BLaER1 treated with 17β-estradiol and CSF1 and Interleukin-3, amounts not matched to agents 10 nM and 100 nM (cell line): ENCODE results near the gene CBLC.

Source experiments
- H3K27ac ChIP-seq, 11 experiments: shearing (Covaris generic); formaldehyde crosslinking; 2 replicates each; pipeline ENCODE4 v1.8.1; 2022
- H3K27me3 ChIP-seq, 11 experiments: shearing (Covaris generic); formaldehyde crosslinking; 2 replicates each; pipeline ENCODE4 v1.8.1; 2022
- H3K36me3 ChIP-seq, 11 experiments: shearing (Covaris generic); formaldehyde crosslinking; 2 replicates each; pipeline ENCODE4 v1.8.1; 2022
- H3K4me1 ChIP-seq, 10 experiments: shearing (Covaris generic); formaldehyde crosslinking; 2 replicates each; pipeline ENCODE4 v1.8.1; 2022
- H3K4me2 ChIP-seq, 11 experiments: shearing (Covaris generic); formaldehyde crosslinking; 2 replicates each; pipeline ENCODE4 v1.8.1; 2022
- H3K4me3 ChIP-seq, 10 experiments: shearing (Covaris generic); formaldehyde crosslinking; 2 replicates each; pipeline ENCODE4 v1.8.1; 2022
- H3K9ac ChIP-seq, 11 experiments: shearing (Covaris generic); formaldehyde crosslinking; 2 replicates each; pipeline ENCODE4 v1.8.1; 2022
- H3K9me3 ChIP-seq, 11 experiments: shearing (Covaris generic); formaldehyde crosslinking; replicated peaks in 1 of 11; 2 replicates each; pipeline ENCODE4 v1.8.1; 2022
- H4K20me1 ChIP-seq, 11 experiments: shearing (Covaris generic); formaldehyde crosslinking; 2 replicates each; pipeline ENCODE4 v1.8.1; 2022
- Cebpa-rat ChIP-seq, 11 experiments: shearing (Covaris generic); IDR thresholded peaks; 2 replicates each; pipeline ENCODE4 v1.8.1; 2022

The CBLC gene

GRCh38 chr19:44737238-44738071 lies 40.2 kb upstream of the CBLC start:
- H3K4me3 ChIP-seq: no peak overlapping the region; a peak in 1 of 20 replicates
- peak overlapping the region; percentile 43 to 91 (median 74) for H3K4me2 ChIP-seq
- no peak for TF ChIP-seq Cebpa-rat (IDR thresholded peaks at IDR 0.05)
- no peaks in the 10 kb centered on the region for H3K9me3 ChIP-seq
- H3K9ac ChIP-seq: peak overlapping the region in 9 of 11 experiments; percentile 7 to 46 (median 32); a peak in 8 of 22 replicates
- H3K27me3 ChIP-seq: no peaks in the 10 kb centered on the region
- no peaks in the 10 kb centered on the region for H4K20me1 ChIP-seq
- H3K27ac ChIP-seq: peak overlapping the region; percentile 9 to 68 (median 50); a peak in 20 of 22 replicates
- peaks cover 54 to 88% (median 77%) of the 10 kb centered on the region in 10 experiments for H3K4me1 ChIP-seq
- no peaks in the 10 kb centered on the region for H3K36me3 ChIP-seq

GRCh38 chr19:44738136-44738535 lies 39.6 kb upstream of the CBLC start:
- Histone ChIP-seq H3K27ac (peak overlapping the region in 10 of 11 experiments; percentile 9 to 68 (median 50); a peak in 16 of 22 replicates), H3K27me3 (no peaks in the 10 kb centered on the region), H3K4me2 (peak overlapping the region in 10 of 11 experiments; percentile 43 to 91 (median 74); a peak in 19 of 22 replicates), H3K9ac (peak overlapping the region in 3 of 11 experiments; percentile 5 to 31 (median 30); a peak in 2 of 22 replicates), H4K20me1 (no peaks in the 10 kb centered on the region), H3K4me3 (no peak overlapping the region; a peak in 2 of 20 replicates), H3K9me3 (no peaks in the 10 kb centered on the region), H3K36me3 (no peaks in the 10 kb centered on the region), H3K4me1 (peaks cover 61 to 90% (median 84%) of the 10 kb centered on the region in 10 experiments)
- TF ChIP-seq Cebpa-rat (IDR thresholded peaks at IDR 0.05): no peak

- Histone ChIP-seq H3K36me3 (no peaks in the 10 kb centered on the region), H3K4me3 (no peak overlapping the region; a peak in 2 of 20 replicates), H3K9ac (peak overlapping the region in 4 of 11 experiments; percentile 3 to 30 (median 12); a peak in 3 of 22 replicates), H3K9me3 (no peaks in the 10 kb centered on the region), H3K4me1 (peaks cover 62 to 97% (median 91%) of the 10 kb centered on the region in 10 experiments), H4K20me1 (no peaks in the 10 kb centered on the region), H3K27me3 (no peaks in the 10 kb centered on the region), H3K27ac (peak overlapping the region in 9 of 11 experiments; percentile 13 to 68 (median 53); a peak in 16 of 22 replicates), H3K4me2 (peak overlapping the region; percentile 7 to 91 (median 74); a peak in 19 of 22 replicates)
- no peak for TF ChIP-seq Cebpa-rat (IDR thresholded peaks at IDR 0.05)
Observed at GRCh38 chr19:44738603-44739558, 38.8 kb upstream of the CBLC start.

- Histone ChIP-seq H3K36me3 (no peaks in the 10 kb centered on the region), H3K4me3 (no peak overlapping the region), H3K9ac (peak overlapping the region in 9 of 11 experiments; percentile 46 to 83 (median 57); a peak in 12 of 22 replicates), H3K9me3 (no peaks in the 10 kb centered on the region), H3K4me2 (peak overlapping the region; percentile 57 to 92 (median 81)), H3K27ac (peak overlapping the region; percentile 43 to 99 (median 88); a peak in 20 of 22 replicates), H3K27me3 (no peaks in the 10 kb centered on the region), H3K4me1 (peaks cover 62 to 99% (median 97%) of the 10 kb centered on the region in 10 experiments), H4K20me1 (no peaks in the 10 kb centered on the region)
- no peak for TF ChIP-seq Cebpa-rat (IDR thresholded peaks at IDR 0.05)
Observed at GRCh38 chr19:44740351-44740824, 37.3 kb upstream of the CBLC start.

GRCh38 chr19:44741258-44741731 lies 36.4 kb upstream of the CBLC start:
- Histone ChIP-seq H3K9me3 (no peaks in the 10 kb centered on the region), H3K4me3 (no peak overlapping the region), H3K36me3 (no peaks in the 10 kb centered on the region), H3K9ac (peak overlapping the region; percentile 46 to 83 (median 59); a peak in 18 of 22 replicates), H3K4me1 (peaks cover 55 to 99% (median 96%) of the 10 kb centered on the region in 10 experiments), H3K4me2 (peak overlapping the region; percentile 57 to 92 (median 81); a peak in 20 of 22 replicates), H3K27me3 (no peaks in the 10 kb centered on the region), H3K27ac (peak overlapping the region; percentile 43 to 99 (median 88)), H4K20me1 (no peaks in the 10 kb centered on the region)
- no peak for TF ChIP-seq Cebpa-rat (IDR thresholded peaks at IDR 0.05)

GRCh38 chr19:44741841-44742329 lies 35.8 kb upstream of the CBLC start:
- H3K27ac ChIP-seq: peak overlapping the region; percentile 79 to 99 (median 92)
- H3K4me2 ChIP-seq: peak overlapping the region; percentile 75 to 99 (median 92)
- peak; percentile 67 to 95 (median 91); a peak in 20 of 22 replicates for TF ChIP-seq Cebpa-rat (IDR thresholded peaks at IDR 0.05)

GRCh38 chr19:44742330-44743061 lies 35.2 kb upstream of the CBLC start:
- Histone ChIP-seq H3K4me1 (peaks cover 51 to 96% (median 93%) of the 10 kb centered on the region in 10 experiments), H4K20me1 (no peaks in the 10 kb centered on the region), H3K27me3 (no peaks in the 10 kb centered on the region), H3K36me3 (no peaks in the 10 kb centered on the region), H3K9ac (peak overlapping the region; percentile 65 to 84 (median 79)), H3K27ac (peak overlapping the region; percentile 79 to 99 (median 92)), H3K4me2 (peak overlapping the region; percentile 75 to 99 (median 92)), H3K9me3 (no peaks in the 10 kb centered on the region), H3K4me3 (peak overlapping the region in 7 of 10 experiments; percentile 6 to 36 (median 26); a peak in 8 of 20 replicates)
- no peak for TF ChIP-seq Cebpa-rat (IDR thresholded peaks at IDR 0.05)

More at GRCh38 chr19:44741841-44742329, 35.8 kb upstream of the CBLC start:
- no peaks in the 10 kb centered on the region for H3K9me3 ChIP-seq
- no peaks in the 10 kb centered on the region for H3K27me3 ChIP-seq
- H3K36me3 ChIP-seq: no peaks in the 10 kb centered on the region
- no peaks in the 10 kb centered on the region for H4K20me1 ChIP-seq
- peak overlapping the region; percentile 65 to 84 (median 79) for H3K9ac ChIP-seq
- H3K4me1 ChIP-seq: peaks cover 51 to 99% (median 96%) of the 10 kb centered on the region in 10 experiments
- H3K4me3 ChIP-seq: peak overlapping the region in 6 of 10 experiments; percentile 20 to 36 (median 27); a peak in 6 of 20 replicates
